ENCODE measurements around the gene MEI4.
"Not testable (repeated sequence)": the region's sequence is repeated elsewhere in the genome, so short reads cannot be mapped to it uniquely, and the experiment has no call there.

Gene MEI4

DNA sequence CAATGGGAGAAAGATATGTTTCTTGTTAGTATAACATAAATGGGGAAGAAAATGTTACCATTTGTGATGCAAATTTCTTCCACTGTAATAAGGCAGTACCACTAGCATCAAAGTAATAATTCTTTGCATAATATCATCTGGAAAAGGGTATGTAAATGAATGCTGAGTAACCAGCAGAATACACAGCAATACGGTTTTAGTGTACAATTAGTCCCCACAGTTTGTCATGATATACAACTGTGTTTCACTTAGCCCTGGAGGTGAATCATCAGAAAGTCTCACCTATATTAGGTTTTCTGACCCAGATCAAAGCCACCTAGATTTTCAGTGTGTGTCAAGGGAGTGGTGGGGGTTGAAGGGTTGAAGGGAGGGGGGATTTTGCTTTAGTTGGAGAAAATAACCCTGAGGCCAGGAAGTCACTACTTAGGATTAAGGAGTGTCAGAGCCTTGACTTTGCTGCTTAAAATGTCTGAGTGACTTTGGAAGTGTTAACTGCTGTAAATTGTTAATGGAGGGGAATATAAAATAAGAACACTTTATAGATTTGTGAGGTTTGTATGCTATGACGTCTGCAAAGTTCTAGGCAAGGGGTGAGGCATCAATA, 8.6 kb upstream of the MEI4 start:
- Histone ChIP-seq H3K4me3 (replicated peaks; ENCODE audit: insufficient read depth, low read length) (no peak overlapping the region), H3K27ac (replicated peaks) (no peak overlapping the region), H3K27me3 (ENCODE audit: insufficient read depth, poor library complexity, severe bottlenecking) (no peaks in the 10 kb centered on the region)
- TF ChIP-seq, protein P1, sequence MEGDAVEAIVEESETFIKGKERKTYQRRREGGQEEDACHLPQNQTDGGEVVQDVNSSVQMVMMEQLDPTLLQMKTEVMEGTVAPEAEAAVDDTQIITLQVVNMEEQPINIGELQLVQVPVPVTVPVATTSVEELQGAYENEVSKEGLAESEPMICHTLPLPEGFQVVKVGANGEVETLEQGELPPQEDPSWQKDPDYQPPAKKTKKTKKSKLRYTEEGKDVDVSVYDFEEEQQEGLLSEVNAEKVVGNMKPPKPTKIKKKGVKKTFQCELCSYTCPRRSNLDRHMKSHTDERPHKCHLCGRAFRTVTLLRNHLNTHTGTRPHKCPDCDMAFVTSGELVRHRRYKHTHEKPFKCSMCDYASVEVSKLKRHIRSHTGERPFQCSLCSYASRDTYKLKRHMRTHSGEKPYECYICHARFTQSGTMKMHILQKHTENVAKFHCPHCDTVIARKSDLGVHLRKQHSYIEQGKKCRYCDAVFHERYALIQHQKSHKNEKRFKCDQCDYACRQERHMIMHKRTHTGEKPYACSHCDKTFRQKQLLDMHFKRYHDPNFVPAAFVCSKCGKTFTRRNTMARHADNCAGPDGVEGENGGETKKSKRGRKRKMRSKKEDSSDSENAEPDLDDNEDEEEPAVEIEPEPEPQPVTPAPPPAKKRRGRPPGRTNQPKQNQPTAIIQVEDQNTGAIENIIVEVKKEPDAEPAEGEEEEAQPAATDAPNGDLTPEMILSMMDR (IDR thresholded peaks at IDR 0.05; ENCODE audit: insufficient read depth, low read length), result no peak
- no peak for DNase-seq (ENCODE audit: low read depth in 1 of 2, low spot score in 1 of 2)

DNA sequence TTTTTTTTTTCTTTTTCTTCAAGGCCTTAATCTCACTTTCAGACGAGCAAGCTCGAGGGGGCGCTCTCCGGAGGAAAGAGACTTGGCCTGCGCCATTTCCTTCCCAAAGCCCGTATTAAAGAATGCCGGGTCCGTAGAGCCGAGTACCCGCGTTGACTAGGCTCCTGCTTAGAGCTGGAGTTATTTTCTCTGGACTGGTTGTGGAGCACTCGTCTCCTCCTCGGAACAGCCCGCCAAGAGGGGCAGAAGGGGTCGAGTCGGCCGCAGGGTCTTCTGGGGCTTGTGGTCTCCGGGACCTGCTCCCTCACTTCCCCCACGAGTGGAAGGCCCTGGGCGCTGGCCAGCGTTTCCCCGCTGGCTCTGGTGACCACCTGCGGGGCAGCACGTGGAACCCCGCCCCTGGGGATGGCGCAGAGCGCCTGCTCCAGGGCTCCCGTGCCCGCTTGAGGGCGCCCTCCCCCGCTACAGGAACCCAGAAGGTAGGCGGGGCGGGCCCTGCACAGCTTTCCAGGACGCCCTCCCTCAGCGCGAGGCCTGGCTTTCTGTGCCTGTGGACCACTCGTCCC, 2.7 kb upstream of the MEI4 start:
- H3K27ac ChIP-seq (replicated peaks), result no peak overlapping the region
- peak in 1 of 2 experiments; percentile 5 for DNase-seq (ENCODE audit: low read depth in 1 of 2, low spot score in 1 of 2)

DNA sequence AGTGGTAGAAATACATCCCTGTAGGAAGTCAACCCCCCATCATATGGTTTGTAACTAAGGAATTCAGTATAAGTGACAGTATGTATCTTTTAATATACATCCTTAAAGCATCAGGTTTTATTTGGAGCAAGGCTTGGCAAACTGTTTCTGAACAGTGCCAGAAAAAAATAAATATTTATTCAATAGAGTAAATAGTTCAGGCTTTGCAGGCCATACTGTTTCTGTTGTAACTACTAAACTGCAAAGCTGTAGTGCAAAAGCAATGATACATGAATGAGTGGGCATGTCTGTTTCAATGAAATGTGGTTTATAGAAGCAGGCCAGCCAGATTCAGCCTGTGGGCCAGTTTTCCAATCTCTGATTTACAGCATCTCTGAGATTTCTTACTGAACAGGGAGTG, 977 bp downstream of the MEI4 start:
- Histone ChIP-seq H3K27me3 (ENCODE audit: insufficient read depth, poor library complexity, severe bottlenecking) (no peaks in the 10 kb centered on the region), H3K4me3 (replicated peaks; ENCODE audit: insufficient read depth, low read length) (no peak overlapping the region), H3K27ac (replicated peaks) (no peak overlapping the region)
- TF ChIP-seq POLR2AphosphoS5 (IDR thresholded peaks at IDR 0.05; ENCODE audit: low read depth) (no peak), SPI1 (IDR thresholded peaks at IDR 0.05; ENCODE audit: borderline replicate concordance, low read depth) (no peak), GABPA (IDR thresholded peaks at IDR 0.05; ENCODE audit: low read depth) (no peak)
- TF ChIP-seq, protein P1 (IDR thresholded peaks at IDR 0.05; ENCODE audit: insufficient read depth, low read length), result no peak
- TF ChIP-seq, protein P2, sequence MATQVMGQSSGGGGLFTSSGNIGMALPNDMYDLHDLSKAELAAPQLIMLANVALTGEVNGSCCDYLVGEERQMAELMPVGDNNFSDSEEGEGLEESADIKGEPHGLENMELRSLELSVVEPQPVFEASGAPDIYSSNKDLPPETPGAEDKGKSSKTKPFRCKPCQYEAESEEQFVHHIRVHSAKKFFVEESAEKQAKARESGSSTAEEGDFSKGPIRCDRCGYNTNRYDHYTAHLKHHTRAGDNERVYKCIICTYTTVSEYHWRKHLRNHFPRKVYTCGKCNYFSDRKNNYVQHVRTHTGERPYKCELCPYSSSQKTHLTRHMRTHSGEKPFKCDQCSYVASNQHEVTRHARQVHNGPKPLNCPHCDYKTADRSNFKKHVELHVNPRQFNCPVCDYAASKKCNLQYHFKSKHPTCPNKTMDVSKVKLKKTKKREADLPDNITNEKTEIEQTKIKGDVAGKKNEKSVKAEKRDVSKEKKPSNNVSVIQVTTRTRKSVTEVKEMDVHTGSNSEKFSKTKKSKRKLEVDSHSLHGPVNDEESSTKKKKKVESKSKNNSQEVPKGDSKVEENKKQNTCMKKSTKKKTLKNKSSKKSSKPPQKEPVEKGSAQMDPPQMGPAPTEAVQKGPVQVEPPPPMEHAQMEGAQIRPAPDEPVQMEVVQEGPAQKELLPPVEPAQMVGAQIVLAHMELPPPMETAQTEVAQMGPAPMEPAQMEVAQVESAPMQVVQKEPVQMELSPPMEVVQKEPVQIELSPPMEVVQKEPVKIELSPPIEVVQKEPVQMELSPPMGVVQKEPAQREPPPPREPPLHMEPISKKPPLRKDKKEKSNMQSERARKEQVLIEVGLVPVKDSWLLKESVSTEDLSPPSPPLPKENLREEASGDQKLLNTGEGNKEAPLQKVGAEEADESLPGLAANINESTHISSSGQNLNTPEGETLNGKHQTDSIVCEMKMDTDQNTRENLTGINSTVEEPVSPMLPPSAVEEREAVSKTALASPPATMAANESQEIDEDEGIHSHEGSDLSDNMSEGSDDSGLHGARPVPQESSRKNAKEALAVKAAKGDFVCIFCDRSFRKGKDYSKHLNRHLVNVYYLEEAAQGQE (IDR thresholded peaks at IDR 0.05; ENCODE audit: insufficient replicate concordance, low read depth), result no peak
- no peak for DNase-seq (ENCODE audit: low read depth in 1 of 2, low spot score in 1 of 2)

More for the DNA sequence above, 2.7 kb upstream of the MEI4 start:
- Histone ChIP-seq H3K27me3 (ENCODE audit: insufficient read depth, poor library complexity, severe bottlenecking) (no peaks in the 10 kb centered on the region), H3K4me3 (replicated peaks; ENCODE audit: insufficient read depth, low read length) (no peak overlapping the region)
- no peak for TF ChIP-seq GABPA (IDR thresholded peaks at IDR 0.05; ENCODE audit: low read depth)

DNA sequence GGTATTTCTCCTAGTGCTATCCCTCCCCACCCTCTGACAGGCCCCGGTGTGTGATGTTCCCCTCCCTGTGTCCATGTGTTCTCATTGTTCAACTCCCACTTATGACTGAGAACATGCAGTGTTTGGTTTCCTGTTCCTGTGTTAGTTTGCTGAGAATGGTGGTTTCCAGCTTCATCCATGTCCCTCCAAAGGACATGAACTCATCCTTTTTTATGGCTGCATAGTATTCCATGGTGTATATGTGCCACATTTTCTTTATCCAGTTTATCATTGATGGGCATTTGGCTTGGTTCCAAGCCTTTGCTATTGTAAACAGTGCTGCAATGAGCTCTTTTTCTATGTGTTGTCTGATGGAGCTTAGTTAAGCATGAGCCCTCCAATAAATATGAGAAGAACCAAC, 2.2 kb downstream of the MEI4 start:
- not testable (repeated sequence) for DNase-seq (ENCODE audit: low read depth in 1 of 2, low spot score in 1 of 2); H3K27ac ChIP-seq (replicated peaks); H3K4me3 ChIP-seq (replicated peaks; ENCODE audit: insufficient read depth, low read length); H3K27me3 ChIP-seq (ENCODE audit: insufficient read depth, poor library complexity, severe bottlenecking)

DNA sequence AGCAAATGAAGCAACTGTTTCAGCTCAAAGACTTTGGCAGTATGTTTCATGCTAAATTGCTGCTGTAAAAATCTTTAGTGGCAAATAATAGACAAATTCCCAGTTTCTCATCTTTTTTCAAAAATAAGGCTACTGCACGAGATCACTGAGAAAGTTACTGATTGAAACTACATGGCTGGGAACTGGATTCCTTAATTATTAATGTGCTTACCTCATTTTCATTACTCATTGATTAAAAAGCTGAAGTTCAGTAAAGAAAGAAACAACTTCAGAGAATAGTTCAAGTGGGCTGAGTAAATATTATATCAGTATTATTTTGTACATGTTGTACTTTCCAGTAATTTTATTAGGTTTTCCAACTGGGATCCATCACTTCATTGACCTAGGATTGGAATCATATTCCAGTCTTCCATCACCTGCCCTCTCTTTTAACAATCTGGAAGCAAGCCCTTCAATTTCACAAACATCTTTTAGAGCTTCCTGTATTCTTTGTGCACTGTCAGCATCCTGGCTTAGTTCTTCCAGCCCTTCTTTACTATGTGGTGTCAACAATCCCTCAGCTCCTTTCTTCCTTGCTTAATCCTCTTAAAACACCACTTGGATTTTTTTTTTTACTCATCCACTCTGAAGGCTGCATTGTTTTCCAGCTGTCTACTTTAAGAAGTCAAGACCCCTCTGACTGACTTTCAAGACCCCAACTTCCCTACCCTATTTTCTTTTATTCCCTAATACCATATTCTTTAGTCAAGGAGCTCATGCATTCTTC, 4.3 kb downstream of the MEI4 start:
- Histone ChIP-seq H3K4me3 (replicated peaks; ENCODE audit: insufficient read depth, low read length) (no peak overlapping the region), H3K27ac (replicated peaks) (no peak overlapping the region), H3K27me3 (ENCODE audit: insufficient read depth, poor library complexity, severe bottlenecking) (no peaks in the 10 kb centered on the region)
- TF ChIP-seq POLR2AphosphoS5 (IDR thresholded peaks at IDR 0.05; ENCODE audit: low read depth) (no peak), SPI1 (IDR thresholded peaks at IDR 0.05; ENCODE audit: borderline replicate concordance, low read depth) (no peak), GABPA (IDR thresholded peaks at IDR 0.05; ENCODE audit: low read depth) (no peak)
- TF ChIP-seq, protein P1 (IDR thresholded peaks at IDR 0.05; ENCODE audit: insufficient read depth, low read length), result no peak
- TF ChIP-seq, protein P2 (IDR thresholded peaks at IDR 0.05; ENCODE audit: insufficient replicate concordance, low read depth), result no peak
- no peak for DNase-seq (ENCODE audit: low read depth in 1 of 2, low spot score in 1 of 2)
